ENCODE data around the gene PPP1R15B. TPM values are rescaled to one million over a fixed set of nuclear protein-coding genes. Genes with fewer than 3 reads are reported as not detected.

Gene PPP1R15B
- total RNA-seq, 4 donors from 2014 or later = 42.8 to 56.4 (median 51.4) TPM

- Histone ChIP-seq H3K27ac (replicated peaks in 1 of 4) (no peak overlapping the region), H3K36me3 (peaks cover 9 to 37% (median 26%) of the 10 kb centered on the region in 4 donors), H3K9me3 (no peaks in the 10 kb centered on the region), H3K4me1 (peaks cover 0 to 4% (median 0%) of the 10 kb centered on the region in 4 donors), H3K4me3 (no peak overlapping the region), H3K27me3 (no peaks in the 10 kb centered on the region)
- WGBS = 80% methylated on average over 4 of the region's 4 CpGs
- TF ChIP-seq EP300 (IDR thresholded peaks at IDR 0.05) (no peak), POLR2A (IDR thresholded peaks at IDR 0.05; ENCODE audit: low read depth) (no peak), CTCF (IDR thresholded peaks at IDR 0.05) (no peak), POLR2AphosphoS5 (IDR thresholded peaks at IDR 0.05) (no peak)
- intact Hi-C loops (cut with DNase I) = no loop called here
- DNase-seq (ENCODE audit: extremely low spot score) = no peak
Observed at GRCh38 chr1:204396015-204396583, 15.5 kb downstream of the PPP1R15B start.

- TF ChIP-seq POLR2A (IDR thresholded peaks at IDR 0.05; ENCODE audit: low read depth) (no peak), CTCF (IDR thresholded peaks at IDR 0.05) (no peak), EP300 (IDR thresholded peaks at IDR 0.05) (no peak), POLR2AphosphoS5 (IDR thresholded peaks at IDR 0.05) (no peak)
- Histone ChIP-seq H3K36me3 (no peaks in the 10 kb centered on the region), H3K4me3 (no peak overlapping the region), H3K27ac (replicated peaks in 1 of 4) (no peak overlapping the region), H3K27me3 (no peaks in the 10 kb centered on the region), H3K9me3 (no peaks in the 10 kb centered on the region), H3K4me1 (no peaks in the 10 kb centered on the region)
- DNase-seq (ENCODE audit: extremely low spot score) = no peak
- intact Hi-C loops (cut with DNase I) = no loop called here
Observed at GRCh38 chr1:204391629-204392028, 20.0 kb downstream of the PPP1R15B start.

GRCh38 chr1:204390751-204391466, 20.7 kb downstream of the PPP1R15B start:
- intact Hi-C loops (cut with DNase I) = no loop called here
- H3K9me3 ChIP-seq = no peaks in the 10 kb centered on the region
- no peak overlapping the region for H3K27ac ChIP-seq (replicated peaks in 1 of 4)
- no peaks in the 10 kb centered on the region for H3K27me3 ChIP-seq
- TF ChIP-seq CTCF (IDR thresholded peaks at IDR 0.05) = no peak
- no peak for TF ChIP-seq POLR2AphosphoS5 (IDR thresholded peaks at IDR 0.05)
- no peak for TF ChIP-seq POLR2A (IDR thresholded peaks at IDR 0.05; ENCODE audit: low read depth)
- TF ChIP-seq EP300 (IDR thresholded peaks at IDR 0.05) = no peak
- no peaks in the 10 kb centered on the region for H3K4me1 ChIP-seq
- no peak for DNase-seq (ENCODE audit: extremely low spot score)
- no peaks in the 10 kb centered on the region for H3K36me3 ChIP-seq
- H3K4me3 ChIP-seq = no peak overlapping the region
- WGBS = 52% methylated on average over 4 of the region's 4 CpGs

- DNase-seq (ENCODE audit: extremely low spot score) = no peak
- peaks cover 7 to 10% (median 9%) of the 10 kb centered on the region in 4 donors for H3K4me1 ChIP-seq
Observed at GRCh38 chr1:204385727-204386126, 25.9 kb downstream of the PPP1R15B start.

More at GRCh38 chr1:204385727-204386126, 25.9 kb downstream of the PPP1R15B start:
- H3K4me3 ChIP-seq = no peak overlapping the region
- intact Hi-C loops (cut with DNase I) = no loop called here
- H3K27me3 ChIP-seq = no peaks in the 10 kb centered on the region
- TF ChIP-seq EP300 (IDR thresholded peaks at IDR 0.05) (no peak), CTCF (IDR thresholded peaks at IDR 0.05) (no peak), POLR2AphosphoS5 (IDR thresholded peaks at IDR 0.05) (no peak), POLR2A (IDR thresholded peaks at IDR 0.05; ENCODE audit: low read depth) (no peak)
- H3K9me3 ChIP-seq = no peaks in the 10 kb centered on the region
- no peaks in the 10 kb centered on the region for H3K36me3 ChIP-seq
- no peak overlapping the region for H3K27ac ChIP-seq (replicated peaks in 1 of 4)
- 94% methylated on average over 2 of the region's 2 CpGs for WGBS

Data from esophagus muscularis mucosa (tissue), 4 donors.